A549 treated with AZD9567 at 1 μM for 4 hours (cell line): ENCODE measurements around the gene OR2AP1. TPM values are rescaled to one million over a fixed set of nuclear protein-coding genes. Genes with fewer than 3 reads are reported as not detected.

Experiments used
- total RNA-seq: library from RNA; stranded (reverse); fragments of 200-300 nt; extraction: Qiagen RNA extraction; gene quantifications from 5 replicates; pipeline ENCODE4 v1.2.3, GENCODE V29; 2022; ENCODE audit not compliant: insufficient read depth

Gene OR2AP1
- not detected in 5 replicates for total RNA-seq

DNA sequence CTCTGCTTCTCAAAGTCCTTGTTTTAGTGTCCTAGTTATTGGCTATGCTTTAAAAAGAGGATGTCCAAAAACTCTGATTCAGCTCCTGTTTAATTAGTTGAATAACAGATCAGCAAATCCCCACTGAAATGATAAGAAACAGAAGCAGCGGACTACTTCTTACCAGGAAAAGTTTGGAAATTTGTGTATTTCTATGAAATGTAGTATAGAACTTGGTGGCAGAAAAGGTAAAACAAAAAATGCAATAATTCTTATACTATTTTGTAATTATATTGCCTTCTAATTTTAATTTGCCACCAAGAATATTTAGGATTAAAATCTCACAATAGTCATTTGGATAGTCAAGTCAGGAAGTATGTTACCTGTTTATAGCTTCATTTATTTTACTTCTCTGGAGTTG is at the start of gene OR2AP1:
OR2AP1 (plus strand) TSS at position 301 of the 400 bp plus-strand sequence. CDS start 1,947 bp downstream, outside the sequence.

DNA sequence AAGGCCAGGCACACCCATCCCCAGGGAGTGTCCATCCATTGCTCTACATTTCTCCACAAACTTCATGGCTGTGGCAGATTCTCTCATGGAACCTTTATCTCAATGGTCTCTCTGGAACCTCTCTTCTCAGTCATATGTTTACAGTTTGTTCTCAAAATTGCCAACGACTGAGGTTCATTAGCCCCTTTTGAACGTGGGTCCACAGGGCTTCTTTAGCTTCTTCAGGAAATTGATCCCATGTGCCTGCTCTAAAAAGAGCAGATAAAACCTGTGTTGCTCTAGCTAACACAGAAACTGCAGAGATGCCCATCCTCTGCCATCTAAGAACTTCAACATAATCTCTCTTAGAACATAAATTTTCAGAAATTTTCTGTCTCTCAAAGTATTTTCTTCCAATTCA is 23.0 kb upstream of the OR2AP1 start, which contains the start of gene OR6C4:
OR6C4 (plus strand) TSS at position 301 of the 400 bp plus-strand sequence. CDS start 1,625 bp downstream, outside the sequence.

Other genes starting within 250 kb of the OR2AP1 start
- gene OR6C3, start 241.7 kb upstream of the OR2AP1 start, total RNA-seq: not detected in 5 replicates
- not detected in 5 replicates for gene OR6C75, start 209.5 kb upstream of the OR2AP1 start, total RNA-seq
- gene OR6C65, start 171.9 kb upstream of the OR2AP1 start, total RNA-seq: not detected in 5 replicates
- not detected in 5 replicates for gene OR6C76, start 146.2 kb upstream of the OR2AP1 start, total RNA-seq
- not detected in 5 replicates for gene OR6C2, start 128.4 kb upstream of the OR2AP1 start, total RNA-seq
- not detected in 5 replicates for gene OR6C70, start 102.3 kb upstream of the OR2AP1 start, total RNA-seq
- gene OR6C68, start 80.1 kb upstream of the OR2AP1 start, total RNA-seq: not detected in 5 replicates
- gene OR6C4, start 22.9 kb upstream of the OR2AP1 start, total RNA-seq: not detected in 5 replicates
- not detected in 5 replicates for gene OR10P1, start 64.4 kb downstream of the OR2AP1 start, total RNA-seq
- gene ITGA7, start 135.4 kb downstream of the OR2AP1 start, total RNA-seq: 1.2 to 2.1 TPM (median 1.5 TPM) in 4 of 5 replicates, not detected in the other
- 142 to 155 TPM (median 144 TPM) in 5 replicates for gene BLOC1S1, start 143.6 kb downstream of the OR2AP1 start, total RNA-seq
- 2.0 to 2.7 TPM (median 2.5 TPM) in 4 of 5 replicates, not detected in the other for gene RDH5, start 147.9 kb downstream of the OR2AP1 start, total RNA-seq
- 645 to 708 TPM (median 655 TPM) in 5 replicates for gene CD63, start 156.5 kb downstream of the OR2AP1 start, total RNA-seq
- 3.7 to 5.1 TPM (median 4.6 TPM) in 5 replicates for gene GDF11, start 170.7 kb downstream of the OR2AP1 start, total RNA-seq
- gene SARNP, start 245.3 kb downstream of the OR2AP1 start, total RNA-seq: 90.8 to 133 TPM (median 92.8 TPM) in 5 replicates
- gene ORMDL2, start 245.6 kb downstream of the OR2AP1 start, total RNA-seq: 100 to 110 TPM (median 108 TPM) in 5 replicates